ENCODE measurements around the gene SLC12A7.

DNA sequence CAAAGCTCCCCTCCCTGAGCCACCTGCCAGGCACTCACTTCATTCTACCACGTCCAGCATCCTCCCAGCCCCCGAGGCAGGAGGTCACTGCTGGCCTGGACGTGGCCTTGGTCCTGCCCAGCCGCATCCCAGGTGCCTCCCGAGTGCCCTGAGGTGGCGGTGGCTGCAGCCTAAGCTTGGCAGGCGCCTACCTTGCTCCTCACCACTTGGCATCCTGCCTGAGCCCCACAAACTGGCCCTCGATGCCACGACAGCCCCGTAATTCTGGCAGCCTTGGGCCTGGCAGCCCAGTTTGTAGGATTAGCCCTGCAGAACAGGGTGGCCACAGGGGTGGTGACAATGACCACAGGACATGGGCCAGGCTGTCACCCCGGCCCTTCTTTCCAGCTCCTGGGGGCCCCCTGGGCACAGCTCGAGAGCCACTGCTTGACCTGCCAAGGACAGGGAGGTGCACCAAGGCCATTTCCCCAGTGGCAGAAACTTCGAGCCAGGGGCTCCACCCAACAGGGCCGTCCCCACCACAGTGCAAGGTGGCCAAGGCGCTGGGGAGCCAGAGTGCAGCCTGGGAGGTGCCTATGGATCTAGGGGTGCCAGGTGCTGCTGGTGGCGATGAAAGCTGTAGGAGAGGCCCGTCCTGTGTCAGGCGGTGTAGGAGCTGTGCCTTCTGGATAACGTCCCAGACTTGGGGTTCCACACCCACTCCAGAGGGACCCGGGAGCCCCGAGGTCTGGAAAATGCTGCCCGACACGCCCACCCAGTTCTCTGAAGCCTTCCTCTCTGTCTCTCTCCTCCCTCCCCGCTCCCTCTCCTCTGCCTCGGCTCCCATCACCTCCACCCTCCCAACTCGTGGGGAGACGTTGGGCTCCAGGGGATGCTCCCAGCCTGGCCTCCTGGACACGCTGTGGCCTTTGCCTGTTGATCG lies 84.9 kb downstream of the SLC12A7 start:
- TF ChIP-seq POLR2A (IDR thresholded peaks at IDR 0.05): no peak
- TF ChIP-seq, protein P1, sequence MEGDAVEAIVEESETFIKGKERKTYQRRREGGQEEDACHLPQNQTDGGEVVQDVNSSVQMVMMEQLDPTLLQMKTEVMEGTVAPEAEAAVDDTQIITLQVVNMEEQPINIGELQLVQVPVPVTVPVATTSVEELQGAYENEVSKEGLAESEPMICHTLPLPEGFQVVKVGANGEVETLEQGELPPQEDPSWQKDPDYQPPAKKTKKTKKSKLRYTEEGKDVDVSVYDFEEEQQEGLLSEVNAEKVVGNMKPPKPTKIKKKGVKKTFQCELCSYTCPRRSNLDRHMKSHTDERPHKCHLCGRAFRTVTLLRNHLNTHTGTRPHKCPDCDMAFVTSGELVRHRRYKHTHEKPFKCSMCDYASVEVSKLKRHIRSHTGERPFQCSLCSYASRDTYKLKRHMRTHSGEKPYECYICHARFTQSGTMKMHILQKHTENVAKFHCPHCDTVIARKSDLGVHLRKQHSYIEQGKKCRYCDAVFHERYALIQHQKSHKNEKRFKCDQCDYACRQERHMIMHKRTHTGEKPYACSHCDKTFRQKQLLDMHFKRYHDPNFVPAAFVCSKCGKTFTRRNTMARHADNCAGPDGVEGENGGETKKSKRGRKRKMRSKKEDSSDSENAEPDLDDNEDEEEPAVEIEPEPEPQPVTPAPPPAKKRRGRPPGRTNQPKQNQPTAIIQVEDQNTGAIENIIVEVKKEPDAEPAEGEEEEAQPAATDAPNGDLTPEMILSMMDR (IDR thresholded peaks at IDR 0.05 in 8 of 11, conservative IDR thresholded peaks at IDR 0.05 in 3 of 11): no peak
- no peak for TF ChIP-seq POLR2AphosphoS5 (IDR thresholded peaks at IDR 0.05)

Data from spleen (tissue), 7 donors.